GM12865 (cell line): ENCODE data around the gene LDLRAP1.

Source experiments
- DNase-seq: peaks from one replicate; pipeline ENCODE4 v3.0.0; 2010; ENCODE audit warnings: low read depth
- H3K4me3 ChIP-seq: 2 replicates; pipeline ENCODE4 v1.5.1; 2011; ENCODE audit warnings: mild to moderate bottlenecking, low read depth, low read length, control low read depth
- TF ChIP-seq, protein P1 (sequence below): IDR thresholded peaks from 2 replicates; pipeline ENCODE4 v1.5.1; 2011; ENCODE audit warnings: low read length, control low read depth, low read depth, inconsistent platforms; ENCODE audit not compliant: insufficient read depth; ENCODE audit errors: missing control alignments

Gene LDLRAP1

DNA sequence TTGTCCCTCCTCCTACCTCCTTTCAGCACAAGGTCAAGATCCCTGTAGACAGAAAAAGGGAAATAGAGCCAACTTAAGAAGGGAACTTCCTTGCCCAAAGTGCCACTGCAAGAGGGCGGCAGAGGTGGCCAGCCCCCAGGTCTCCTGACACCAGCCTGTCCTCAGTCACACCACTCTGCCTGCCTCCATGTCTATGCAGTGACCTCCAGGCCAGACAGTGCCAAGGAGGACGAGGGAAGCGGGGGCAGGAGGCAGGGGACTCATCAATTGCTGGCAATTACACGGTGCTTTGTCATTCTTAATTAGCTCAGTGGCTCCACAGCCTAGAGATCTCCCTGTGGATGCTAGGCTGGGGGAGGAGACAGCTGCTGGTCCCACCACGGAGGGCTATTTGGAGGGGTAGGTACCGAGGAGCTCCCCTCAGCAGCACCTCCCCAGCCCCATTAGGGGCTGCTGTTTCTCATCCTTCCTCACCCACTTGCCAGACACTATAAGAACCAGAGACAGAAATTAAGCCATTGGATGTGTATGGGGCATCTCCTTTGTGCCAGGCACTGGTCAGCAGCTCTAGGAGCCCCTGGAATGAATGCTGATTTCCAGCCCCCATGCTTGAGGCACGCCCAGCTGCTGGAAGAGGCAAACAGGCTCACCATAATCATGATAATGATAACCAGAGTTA is 6.1 kb upstream of the LDLRAP1 start:
- TF ChIP-seq, protein P1, sequence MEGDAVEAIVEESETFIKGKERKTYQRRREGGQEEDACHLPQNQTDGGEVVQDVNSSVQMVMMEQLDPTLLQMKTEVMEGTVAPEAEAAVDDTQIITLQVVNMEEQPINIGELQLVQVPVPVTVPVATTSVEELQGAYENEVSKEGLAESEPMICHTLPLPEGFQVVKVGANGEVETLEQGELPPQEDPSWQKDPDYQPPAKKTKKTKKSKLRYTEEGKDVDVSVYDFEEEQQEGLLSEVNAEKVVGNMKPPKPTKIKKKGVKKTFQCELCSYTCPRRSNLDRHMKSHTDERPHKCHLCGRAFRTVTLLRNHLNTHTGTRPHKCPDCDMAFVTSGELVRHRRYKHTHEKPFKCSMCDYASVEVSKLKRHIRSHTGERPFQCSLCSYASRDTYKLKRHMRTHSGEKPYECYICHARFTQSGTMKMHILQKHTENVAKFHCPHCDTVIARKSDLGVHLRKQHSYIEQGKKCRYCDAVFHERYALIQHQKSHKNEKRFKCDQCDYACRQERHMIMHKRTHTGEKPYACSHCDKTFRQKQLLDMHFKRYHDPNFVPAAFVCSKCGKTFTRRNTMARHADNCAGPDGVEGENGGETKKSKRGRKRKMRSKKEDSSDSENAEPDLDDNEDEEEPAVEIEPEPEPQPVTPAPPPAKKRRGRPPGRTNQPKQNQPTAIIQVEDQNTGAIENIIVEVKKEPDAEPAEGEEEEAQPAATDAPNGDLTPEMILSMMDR, result no peak
- no peak for DNase-seq
- no peak overlapping the region for H3K4me3 ChIP-seq

DNA sequence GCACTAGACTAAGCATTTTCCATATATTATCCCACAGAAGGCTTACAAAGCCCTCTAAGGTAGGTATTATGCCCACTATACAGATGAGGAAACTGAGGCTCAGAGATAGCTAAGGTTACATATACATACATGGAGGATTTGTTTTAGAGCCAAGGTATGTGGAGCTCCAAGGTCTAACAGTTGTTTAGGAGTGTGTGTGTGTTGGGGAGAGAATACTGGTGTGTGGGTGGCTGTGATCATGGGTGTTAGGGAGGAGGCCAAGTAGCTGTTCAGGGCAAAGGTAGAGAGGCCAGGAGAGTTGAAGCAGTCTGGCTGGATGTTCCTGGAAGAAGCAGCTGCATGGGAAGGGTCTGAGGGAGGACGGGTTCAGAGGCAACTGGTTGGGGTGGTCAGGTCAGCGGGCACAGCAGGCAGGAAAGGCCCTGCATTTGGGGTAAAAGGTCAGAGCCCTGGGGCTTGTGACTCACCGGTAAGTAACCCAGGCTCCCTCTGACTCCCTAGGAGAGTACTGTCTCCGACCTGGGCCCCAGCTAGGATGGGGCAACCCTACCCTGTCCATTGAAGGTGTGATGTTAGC is 5.1 kb upstream of the LDLRAP1 start:
- no peak overlapping the region for H3K4me3 ChIP-seq
- TF ChIP-seq, protein P1, result no peak
- no peak for DNase-seq

DNA sequence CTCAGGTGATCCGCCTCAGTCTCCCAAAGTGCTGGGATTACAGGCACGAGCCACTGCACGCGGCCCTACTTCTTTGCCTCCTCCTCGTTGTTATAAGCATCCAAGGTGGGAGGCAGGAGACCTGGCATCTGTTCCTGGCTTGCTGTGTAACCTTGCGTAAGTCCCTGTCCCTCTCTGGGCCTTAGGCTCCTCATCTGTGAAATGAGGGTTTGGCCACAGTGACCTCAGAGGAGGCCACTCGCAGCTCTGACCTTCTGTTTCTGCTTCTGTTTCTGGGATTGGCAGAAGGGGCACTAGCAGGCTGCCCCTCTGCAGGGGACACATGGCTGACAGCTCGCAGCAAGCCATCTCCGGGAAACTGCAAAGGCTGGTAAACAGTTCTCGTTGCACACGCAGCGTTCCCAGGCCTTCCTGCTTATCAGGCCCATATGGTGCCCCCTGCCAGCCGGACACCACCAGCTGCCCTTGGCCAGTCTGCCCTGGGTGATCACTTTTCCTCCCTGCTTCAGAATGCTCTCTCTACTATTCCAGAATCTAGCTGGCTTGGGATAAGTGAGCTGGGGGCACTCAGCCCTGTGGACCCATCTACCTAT is 2.6 kb upstream of the LDLRAP1 start:
- TF ChIP-seq, protein P1, result no peak
- H3K4me3 ChIP-seq, result no peak overlapping the region
- no peak for DNase-seq

DNA sequence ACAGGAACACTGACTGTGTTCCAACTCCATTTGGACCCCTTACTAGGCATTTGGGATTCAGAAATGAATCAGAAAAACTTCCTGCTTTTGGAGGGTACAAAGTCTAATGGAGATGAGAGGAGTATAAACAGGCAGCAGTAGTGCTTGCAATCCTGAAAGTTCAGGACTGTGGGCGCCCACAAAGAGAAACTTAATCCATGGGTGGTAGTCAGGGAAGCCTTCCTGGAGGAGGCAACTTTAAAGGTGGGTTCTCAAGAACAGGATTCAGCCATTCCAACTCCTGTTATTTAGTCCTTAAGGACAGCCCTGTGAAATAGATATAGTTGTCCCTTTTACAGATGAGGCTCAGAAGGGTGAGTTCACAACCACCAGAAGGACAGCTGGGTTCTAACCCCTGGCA is 2.0 kb upstream of the LDLRAP1 start:
- DNase-seq, result no peak
- H3K4me3 ChIP-seq, result no peak overlapping the region
- TF ChIP-seq, protein P1, result no peak

DNA sequence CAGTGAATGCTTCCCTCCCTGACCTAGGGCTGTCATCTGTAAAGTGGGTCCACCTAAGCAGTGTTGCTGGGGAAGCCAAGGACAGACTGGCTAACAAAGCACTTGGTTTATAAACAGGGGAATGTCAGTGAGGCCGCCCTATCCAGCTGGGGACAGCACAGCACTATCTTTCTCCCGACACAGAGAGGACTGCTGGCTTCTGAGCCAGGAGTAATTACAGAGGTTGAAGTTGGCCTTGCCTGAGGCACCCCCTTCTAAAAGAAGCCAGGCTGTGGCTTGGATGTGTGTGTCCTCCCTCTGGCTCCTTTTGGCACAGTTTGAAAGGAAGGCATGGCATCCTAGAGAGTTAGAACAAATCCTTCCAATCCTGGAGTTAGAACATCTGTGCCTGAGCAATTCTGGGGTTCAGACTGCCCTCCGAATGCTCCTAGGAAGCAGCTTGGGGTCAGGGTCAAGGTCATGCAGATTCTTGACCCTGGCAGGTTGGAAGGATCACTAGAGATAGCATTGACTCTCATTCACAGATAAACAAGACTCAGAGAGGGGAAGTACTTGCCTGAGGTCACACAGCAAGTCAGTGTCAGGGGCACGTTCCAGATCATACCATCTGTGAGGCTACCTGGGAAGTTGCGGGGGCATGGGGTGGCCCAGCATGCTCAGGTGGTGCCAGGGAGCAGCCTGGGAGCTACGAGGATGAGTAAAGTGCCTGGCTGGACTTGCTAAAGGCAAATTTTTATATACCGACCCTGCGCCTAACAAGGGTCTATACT is 1.3 kb upstream of the LDLRAP1 start:
- DNase-seq, result no peak
- no peak overlapping the region for H3K4me3 ChIP-seq
- TF ChIP-seq, protein P1, result no peak

DNA sequence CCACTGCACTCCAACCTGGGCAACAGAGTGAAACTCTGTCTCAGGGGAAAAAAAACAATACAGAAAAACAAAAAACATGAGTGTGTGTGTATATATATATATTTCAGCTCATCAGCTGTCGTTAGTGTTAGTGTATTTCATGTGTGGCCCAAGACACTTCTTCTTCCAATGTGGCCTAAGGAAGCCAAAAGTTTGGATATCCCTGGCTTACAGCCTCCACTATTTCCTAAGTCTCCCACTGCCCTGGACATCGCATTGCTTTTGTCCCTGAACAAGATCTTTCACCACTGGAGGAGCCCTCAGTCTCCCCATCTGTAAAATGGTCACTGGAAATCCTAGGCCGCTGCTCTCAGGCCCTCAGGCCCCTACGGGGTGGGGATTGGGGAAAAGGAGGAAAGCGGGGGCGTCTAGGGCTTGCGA is 391 bp upstream of the LDLRAP1 start:
- DNase-seq, result no peak
- H3K4me3 ChIP-seq, result no peak overlapping the region
- TF ChIP-seq, protein P1, result no peak
